GM18867 (cell line): ENCODE measurements around the gene ZNF391.
"Not testable (repeated sequence)": the region's sequence is repeated elsewhere in the genome, so short reads cannot be mapped to it uniquely, and the experiment has no call there.

Experiments used
- ATAC-seq: cut with Tn5 transposase; IDR thresholded peaks from one replicate; pipeline ENCODE4 v1.9.1; 2021; ENCODE audit warnings: mild to moderate bottlenecking, moderate library complexity; ENCODE audit not compliant: unreplicated experiment

The ZNF391 gene

GRCh38 chr6:27422651-27423332 is 34.2 kb downstream of the ZNF391 start:
- ATAC-seq = no peak

- not testable (repeated sequence) for ATAC-seq
These were observed 36.3 kb downstream of the ZNF391 start for GRCh38 chr6:27424851-27425250.

GRCh38 chr6:27426045-27426620 is 37.6 kb downstream of the ZNF391 start:
- ATAC-seq = no peak

- ATAC-seq = no peak
These were observed 39.9 kb downstream of the ZNF391 start for GRCh38 chr6:27428502-27428901.

GRCh38 chr6:27428966-27429365 is 40.4 kb downstream of the ZNF391 start:
- no peak for ATAC-seq

- ATAC-seq = no peak
These were observed 45.2 kb downstream of the ZNF391 start for GRCh38 chr6:27433714-27434113.

GRCh38 chr6:27439371-27439770 is 50.8 kb downstream of the ZNF391 start:
- no peak for ATAC-seq

GRCh38 chr6:27441001-27441400 is 52.4 kb downstream of the ZNF391 start:
- ATAC-seq = no peak

GRCh38 chr6:27442932-27443331 is 54.4 kb downstream of the ZNF391 start:
- no peak for ATAC-seq

- no peak for ATAC-seq
These were observed 59.9 kb downstream of the ZNF391 start for GRCh38 chr6:27448456-27448855.

GRCh38 chr6:27451660-27452390 is 63.3 kb downstream of the ZNF391 start:
- no peak for ATAC-seq

- no peak for ATAC-seq
These were observed 63.9 kb downstream of the ZNF391 start for GRCh38 chr6:27452496-27452897.
